ENCODE results near the gene ASB6.
"Not testable (repeated sequence)": the region's sequence is repeated elsewhere in the genome, so short reads cannot be mapped to it uniquely, and the experiment has no call there.

The ASB6 gene

DNA sequence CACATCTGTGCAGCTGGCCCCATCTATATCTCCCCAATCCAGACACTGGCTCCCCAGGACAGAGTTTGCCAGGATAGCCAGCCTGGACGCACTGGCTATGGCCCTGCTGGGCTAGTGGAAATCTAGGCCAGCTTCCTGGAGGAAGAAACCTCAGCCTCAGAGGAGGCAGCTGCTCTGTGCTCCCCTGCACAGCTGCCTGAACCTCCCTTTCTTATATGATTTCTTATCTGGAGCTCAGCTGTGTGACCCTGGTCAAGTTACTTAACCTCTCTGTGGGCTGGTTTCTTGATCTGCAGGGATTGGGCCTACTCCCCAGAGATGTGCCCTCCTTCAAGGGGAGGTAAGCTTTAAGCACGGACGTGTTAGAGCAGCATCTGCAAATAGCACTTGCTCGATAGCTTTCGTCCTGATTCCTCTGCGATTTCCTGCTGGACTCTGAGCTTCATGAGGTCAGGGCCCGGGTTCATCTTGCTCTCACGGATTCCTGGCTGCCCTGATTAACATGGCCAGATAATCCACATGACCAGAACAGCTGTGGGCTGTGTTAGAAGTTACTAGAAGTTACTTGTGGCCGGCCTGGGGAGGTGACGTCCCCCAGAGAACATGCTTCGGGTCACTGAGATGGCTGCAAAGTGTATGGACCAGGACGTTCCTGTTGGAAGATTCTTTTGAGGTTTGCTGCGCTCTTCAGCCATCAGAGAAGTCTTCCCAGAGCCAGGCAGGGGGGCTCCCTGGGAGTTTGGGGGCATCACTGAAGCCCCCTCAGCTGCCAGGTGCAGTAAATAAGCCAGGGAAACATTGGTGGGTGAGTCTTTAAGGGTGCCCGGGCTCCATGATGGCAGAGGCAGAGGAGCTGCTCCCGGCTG lies 35.6 kb downstream of the ASB6 start:
- no peak for DNase-seq (ENCODE audit: low spot score)

DNA sequence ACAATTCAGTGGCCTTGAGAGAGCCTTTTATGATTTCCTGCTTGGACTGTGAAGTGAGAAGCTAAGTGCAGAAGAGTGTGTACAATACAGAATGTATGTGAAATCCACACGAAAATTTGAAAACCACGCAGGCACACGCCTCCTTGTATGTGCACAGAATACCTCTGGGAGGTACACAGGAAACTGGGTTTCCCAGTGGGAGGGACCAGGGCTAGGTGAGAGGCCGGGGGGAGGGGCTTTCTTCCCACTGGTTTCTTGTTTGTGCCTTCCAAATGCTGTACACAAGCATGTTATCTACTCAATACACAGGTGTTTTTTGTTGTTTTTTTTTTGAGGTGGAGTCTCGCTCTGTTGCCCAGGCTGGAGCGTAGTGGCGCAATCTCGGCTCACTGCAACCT lies 37.2 kb downstream of the ASB6 start:
- DNase-seq (ENCODE audit: low spot score) = no peak

DNA sequence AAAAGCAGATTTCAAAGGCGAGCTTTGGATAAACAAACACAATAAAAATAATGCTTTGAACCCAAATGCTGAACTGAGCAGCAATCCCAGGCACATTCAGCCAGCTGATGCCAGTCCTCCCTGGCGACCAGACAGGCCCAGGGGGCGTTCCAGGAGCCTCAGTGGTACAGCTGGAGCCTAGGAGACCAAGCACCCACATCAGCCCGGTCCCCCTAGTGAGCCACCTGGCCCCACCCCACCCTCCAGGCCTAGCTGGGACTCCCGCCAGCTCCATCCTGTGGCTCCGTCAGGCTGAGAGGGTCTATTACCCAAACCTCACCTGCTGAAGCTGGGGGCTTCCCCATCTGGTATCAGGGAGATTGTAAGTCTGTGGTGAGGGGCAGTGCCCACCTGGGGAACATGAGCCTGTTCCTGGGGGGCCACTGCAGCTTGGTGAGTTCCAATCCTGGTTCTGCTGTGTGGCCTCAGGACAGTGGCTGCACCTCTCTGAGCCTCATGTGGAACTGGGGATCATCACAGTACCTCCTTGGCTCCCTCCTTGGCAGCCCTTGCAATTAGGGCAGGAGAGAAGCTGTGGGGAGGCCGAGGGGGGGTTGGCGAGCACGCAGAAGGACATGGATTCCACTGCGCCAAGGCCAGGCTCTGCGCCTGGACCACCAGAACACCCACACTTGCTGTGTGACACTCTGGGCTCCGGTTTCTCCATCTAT lies 37.7 kb downstream of the ASB6 start:
- DNase-seq (ENCODE audit: low spot score) = no peak

DNA sequence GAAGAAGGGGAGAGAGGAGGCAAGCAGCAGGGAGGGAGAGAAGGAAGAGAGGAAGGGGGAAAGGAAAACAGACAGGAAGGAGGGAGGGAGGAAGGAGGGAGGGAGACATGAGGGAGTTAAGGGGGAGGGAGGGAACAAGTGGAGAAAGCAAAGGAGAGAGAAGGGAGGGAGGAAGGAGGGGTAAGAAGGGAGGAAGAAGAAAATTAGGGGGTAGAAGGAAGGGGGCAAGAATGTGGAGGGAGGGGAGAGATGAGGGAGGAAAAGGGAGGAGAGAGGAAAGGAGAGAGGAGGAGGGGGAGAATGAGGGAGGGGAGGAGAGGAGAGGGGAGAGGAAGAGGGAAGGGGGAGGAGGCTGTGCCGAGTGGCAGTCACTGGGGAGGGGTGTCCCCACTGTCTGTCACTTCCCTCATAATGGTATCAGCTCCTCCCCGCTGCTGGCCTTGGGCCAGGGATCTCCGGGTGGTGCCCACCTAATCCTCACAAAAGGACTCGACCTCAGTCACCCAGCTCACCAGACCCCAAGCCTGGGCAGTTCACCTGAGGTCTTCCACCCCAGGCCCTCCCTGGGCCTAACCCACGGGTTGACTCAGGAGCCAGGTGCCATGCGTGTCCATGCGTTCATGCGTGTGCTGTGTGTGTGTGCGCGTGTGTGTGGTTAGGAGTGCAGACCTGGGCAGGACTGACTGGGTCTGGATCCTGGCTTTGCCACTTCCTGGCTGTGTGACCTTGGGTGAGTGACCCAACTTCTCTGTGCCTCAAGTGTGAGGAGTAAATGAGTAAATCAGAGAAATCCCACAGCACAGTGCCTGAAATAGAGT lies 39.1 kb downstream of the ASB6 start:
- no peak for DNase-seq (ENCODE audit: low spot score)

DNA sequence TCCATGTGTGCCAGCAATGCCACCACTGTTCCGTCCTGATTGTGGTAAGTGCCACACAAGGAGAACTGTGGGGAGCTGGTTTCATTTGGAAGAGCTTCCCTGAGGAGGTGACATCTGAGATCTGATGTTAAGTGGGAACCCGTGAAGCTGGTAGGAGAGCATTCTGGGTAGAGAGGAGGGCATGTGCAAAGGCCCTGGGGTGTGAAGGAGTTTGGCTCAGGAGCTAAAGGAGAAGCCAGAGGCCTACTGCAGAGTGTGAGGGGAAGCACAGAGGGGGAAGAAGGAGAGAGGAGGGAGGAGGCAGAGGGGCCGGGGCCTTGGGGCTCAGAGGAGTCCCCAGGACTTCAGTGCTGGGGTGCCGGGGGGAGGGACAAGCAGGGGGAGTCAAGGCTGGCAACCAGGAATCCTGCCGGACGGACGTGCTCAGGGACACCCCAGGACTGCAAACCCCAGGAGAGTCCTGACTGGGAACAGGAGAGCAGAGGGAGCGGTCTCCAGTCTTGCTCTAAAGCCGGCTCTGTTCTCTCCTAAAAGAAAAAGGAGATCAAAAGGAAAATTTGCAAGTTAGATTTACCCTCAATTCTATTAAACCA lies 40.8 kb downstream of the ASB6 start:
- DNase-seq (ENCODE audit: low spot score) = no peak

DNA sequence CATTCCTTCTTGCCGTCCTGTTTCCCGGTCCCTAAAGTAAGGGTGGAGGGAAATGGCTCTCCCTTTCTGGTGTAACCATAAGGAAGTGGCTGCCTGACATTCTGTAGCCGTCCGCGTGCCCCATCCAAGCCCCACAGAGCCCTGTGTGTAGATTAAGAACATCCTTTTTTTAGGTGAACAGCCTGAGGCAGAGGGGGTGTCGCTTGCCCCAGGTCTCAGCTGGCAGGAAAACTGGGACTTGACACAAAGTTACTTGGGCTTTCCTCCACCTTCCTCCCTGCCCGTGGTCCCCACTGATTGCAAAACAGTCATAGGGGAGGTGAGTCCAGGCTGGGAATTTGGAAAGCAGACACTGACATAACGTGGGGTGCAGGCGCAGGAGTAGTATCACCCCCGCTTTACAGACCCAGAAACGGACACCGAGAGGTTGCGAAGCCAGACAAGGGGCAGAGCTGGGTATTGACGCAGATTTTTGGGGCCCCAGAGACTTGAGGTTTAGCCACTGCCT lies 43.8 kb downstream of the ASB6 start:
- DNase-seq (ENCODE audit: low spot score) = no peak

DNA sequence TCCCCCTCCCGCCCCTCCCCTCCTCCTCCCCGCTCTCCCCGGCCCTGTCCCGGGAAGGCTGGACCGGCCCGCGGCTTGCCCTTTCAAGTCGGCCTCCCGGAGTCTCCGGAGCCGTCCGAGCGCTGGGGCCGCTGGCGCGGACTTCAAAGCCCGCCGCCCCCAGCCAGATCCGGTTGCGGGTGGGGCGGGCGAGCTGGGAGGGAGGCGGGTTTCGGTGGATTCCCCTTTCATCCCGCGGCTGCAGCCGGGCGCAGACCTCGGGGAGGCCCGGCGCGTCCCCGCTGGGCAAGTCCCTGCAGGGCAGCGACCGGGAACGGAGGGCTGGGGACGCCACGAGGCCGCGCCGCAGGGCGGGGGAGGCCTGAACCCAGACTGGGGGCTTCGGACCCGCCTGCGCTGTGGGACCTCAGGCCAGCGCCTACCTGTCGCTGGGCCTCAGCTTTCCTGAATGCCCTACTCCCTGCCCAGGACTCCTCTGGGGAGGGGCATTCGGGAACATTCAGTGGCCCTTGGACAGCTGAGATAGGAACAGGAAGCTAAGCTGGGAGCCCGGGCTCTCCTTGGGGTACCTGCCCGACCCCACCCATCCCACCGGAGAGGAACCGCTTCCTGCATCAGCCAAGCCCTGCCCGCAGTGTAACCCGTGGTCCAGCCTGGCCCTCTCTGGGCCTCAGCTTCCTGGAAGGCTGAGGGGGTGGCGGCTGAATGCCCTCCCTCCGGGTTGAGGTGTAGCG lies 44.4 kb downstream of the ASB6 start:
- DNase-seq (ENCODE audit: low spot score) = no peak

DNA sequence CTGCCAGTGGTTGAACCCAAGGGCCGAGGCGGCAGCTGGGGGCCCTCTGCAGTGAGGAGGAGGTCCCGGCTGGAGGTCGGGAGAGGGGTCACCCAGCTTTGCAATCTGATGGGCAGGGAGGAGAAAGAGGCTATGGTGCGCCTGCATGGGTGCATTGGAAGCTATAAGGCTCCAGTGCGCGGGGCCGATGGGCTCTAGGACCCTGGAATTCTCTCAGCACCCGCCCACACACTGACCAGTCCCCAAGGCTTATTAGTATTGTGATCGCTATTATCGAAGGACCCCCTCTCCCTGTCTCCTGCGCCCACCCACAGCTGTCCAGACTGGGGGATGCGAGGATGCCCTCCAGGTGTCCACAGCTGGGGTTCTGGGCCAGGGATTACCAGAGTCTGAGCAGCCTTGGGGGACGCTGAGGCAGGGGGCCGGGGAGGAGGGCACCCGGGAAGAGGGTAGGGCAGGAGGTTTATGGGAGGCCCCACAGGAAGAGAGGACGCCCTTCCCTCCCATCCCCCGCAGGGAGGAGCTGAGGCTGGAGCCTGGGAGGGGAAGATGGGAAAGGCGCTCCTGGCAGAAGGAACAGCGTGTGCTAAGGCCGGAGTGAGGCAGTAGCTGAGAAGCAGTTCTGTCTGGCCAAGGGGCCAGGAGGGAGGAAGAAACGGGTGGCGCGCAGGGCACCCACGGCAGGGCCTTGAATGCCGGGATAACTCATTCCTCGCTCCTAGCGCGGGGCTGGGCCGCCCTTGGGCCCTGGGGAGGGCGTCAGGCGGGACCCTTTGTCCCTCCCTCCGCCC lies 45.2 kb downstream of the ASB6 start:
- no peak for DNase-seq (ENCODE audit: low spot score)

DNA sequence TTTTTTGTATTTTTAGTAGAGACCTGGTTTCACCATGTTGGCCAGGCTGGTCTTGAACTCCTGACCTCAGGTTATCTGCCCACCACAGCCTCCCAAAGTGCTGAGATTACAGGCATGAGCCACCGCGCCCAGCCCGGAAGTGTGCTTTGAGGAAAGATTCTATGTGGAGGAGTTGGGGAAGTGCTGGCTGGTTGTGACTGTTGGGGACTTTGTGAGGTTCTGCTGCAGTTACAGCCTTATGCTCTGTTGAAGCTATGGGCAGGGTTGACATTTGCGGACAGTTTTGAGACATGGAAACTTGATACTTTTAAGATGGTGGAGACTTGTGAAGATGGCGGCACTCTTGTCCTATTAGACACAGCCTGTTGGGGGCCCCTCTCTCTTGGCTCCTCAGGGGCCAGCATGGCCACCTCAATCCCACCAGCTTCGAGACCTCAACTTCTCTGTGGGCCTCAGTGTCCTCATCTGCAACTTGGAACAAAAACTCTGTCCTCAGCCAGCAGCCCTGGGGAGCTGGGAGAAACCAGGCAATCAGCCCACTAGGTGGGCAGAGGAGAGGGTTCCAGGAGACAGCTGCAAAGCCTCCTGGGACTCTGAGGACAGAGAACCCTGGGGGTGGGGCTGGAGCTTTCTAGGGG lies 45.9 kb downstream of the ASB6 start:
- no peak for DNase-seq (ENCODE audit: low spot score)

DNA sequence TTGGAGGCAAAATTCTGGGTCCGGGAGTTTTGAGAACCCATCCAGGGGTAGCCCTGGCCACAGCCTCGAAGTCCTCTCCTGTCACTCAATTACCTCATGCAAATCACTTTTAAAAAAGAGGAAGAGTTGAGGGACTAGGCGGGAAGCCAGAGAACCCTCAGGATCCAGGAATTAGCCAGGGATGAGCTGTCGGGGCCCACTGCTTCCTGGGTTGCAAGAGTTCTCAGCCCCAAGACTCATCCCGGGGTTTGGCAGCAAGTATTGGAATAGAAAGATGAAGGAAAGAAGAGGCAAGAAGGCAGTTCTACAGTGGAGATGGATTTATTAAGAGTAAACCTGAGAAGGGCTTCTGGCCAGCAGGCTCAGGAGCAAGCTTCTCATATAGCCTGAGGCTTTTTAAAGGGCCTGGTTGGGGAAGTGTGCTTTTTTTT lies 46.6 kb downstream of the ASB6 start:
- DNase-seq (ENCODE audit: low spot score) = no peak

DNA sequence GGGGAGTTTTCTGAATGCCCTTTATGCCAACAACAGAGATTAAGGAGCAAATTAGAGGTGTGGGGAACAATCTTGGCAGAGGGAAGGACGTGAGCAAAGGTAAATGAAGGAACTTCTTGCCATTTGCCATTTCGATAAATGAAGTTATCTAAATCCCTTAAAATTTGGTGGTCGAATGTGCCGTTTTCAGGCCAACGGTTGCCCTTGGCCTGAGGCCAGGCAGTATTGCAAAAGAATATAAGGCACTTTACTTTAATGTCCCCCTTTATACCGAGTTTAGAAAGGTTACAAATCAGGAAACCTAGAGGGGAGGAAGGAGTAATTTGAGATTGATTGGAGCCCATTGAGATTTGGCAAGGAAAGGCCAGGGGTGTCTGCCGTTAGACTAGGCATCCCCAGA lies 47.3 kb downstream of the ASB6 start:
- no peak for DNase-seq (ENCODE audit: low spot score)

DNA sequence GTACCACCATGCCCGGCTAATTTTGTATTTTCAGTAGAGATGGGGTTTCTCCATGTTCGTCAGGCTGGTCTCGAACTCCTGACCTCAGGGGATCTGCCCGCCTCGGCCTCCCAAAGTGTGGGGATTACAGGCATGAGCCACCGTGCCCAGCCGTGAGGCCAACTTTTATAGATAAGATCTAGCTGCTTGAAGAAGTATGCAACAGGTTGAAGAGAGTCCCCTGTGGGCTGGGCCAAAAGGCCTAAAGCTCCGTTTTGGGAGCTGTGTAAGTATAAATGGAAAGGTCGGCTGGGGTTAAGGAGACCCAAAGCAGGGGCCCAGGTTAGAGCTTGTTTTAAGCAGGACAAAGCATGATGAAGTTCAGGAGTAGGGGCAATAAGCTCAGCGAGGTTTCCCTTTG lies 49.2 kb downstream of the ASB6 start:
- not testable (repeated sequence) for DNase-seq (ENCODE audit: low spot score)

DNA sequence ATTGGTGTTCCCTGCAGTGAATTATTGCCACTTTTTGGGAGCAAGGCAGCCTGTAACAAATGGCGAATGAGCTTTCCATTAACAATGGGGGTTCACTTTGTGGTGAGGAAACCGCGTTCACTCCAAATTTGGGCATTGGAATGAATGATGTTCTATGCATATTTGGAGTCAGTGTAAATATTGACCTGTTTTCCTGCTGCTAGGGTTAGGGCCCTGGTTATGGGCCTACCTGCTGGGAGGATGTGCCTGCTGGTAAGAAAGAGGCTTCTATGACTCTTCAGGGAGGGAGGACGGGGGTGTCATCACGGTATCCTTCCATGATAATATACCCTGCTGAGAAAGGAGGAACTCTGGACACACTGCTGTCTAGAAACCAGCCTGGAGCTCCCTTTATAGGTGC lies 50.0 kb downstream of the ASB6 start:
- DNase-seq (ENCODE audit: low spot score) = no peak

DNA sequence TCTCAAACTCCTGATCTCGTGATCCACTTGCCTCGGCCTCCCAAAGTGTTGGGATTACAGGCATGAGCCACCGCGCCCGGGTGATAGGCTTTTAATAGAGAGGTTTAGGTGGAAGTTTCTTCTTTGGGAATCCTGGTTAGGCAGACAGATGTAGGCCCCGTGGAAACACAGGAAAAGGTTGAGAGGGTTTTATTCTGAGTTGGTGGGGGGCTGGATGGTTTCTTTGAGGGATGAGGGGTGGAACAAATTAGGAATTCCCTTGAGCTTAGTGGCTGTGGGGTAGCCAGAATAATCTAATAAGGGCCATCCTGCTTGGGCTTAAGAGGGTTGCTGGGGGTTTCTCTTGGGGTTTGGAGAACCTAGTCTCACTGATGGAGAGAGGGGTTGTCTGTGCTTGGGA lies 51.5 kb downstream of the ASB6 start:
- DNase-seq (ENCODE audit: low spot score) = no peak

DNA sequence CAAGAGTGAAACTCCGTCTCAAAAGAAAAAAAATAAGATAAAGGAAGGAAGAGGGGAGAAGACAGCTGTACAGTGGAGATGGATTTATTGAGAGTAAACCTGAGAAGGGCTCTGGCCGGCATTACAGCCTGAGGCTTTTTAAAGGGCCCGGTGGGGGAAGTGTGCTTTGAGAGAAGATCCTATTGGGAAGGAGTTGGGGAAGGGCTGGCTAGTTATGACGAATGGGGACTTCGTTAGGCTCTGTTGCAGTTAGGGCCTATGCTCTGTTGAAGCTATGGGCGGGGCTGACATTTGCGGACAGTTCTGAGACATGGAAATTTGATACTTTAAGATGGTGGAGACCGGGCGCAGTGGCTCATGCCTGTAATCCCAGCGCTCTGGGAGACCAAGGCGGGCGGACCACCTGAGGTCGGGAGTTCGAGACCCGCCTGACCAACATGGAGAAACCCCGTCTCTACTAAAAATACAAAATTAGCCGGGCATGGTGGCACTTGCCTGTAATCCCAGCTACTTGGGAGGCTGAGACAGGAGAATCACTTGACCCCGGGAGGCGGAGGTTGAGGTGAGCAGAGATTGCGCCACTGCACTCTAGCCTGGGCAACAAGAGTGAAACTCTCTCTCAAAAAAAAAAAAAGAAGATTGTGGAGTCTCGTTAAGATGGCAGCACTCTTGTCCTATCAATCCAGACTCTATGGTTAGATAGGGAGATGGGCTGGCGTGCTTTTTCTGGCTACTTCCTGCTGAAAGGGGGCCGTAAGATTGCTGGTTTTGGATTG lies 54.3 kb downstream of the ASB6 start:
- DNase-seq (ENCODE audit: low spot score) = no peak

DNA sequence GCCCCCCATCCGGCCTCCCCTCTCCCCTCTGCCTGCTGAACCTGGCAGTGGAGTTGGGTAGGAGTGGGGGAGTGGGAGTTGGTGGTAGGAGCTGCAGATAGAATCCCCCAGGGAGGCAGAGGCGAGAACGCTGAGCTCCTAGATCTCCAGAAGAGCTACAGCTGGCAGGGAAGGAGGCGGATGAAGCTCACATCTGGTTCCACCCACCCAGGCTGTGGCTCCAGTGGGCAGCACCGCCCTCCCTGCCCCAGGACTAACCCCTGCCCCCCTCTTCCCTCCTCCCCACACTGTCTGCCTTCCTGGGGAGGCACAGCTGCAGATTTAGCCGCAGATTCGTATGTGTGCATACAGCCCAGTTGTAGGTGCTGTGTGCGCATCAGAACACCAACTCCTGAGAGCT lies 55.3 kb downstream of the ASB6 start:
- no peak for DNase-seq (ENCODE audit: low spot score)

DNA sequence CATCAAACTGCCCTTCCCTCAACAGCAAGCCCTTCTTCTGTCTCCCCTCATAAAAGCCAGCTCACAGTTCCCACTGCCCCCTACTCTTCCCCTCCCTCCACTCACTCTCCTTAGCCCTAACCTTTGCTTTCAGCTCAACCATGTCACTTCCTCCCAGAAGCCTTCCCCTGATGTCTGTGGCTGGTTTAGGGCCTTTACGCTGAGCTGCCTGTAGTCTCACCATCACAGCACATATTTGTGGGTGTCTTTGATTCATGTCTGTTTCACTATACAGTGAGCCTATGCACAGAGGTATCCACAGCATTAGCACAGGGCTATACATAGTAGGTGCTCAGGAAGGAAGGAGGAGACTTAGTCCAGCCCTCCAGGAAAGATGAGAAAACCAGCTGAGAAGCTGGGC lies 55.7 kb downstream of the ASB6 start:
- no peak for DNase-seq (ENCODE audit: low spot score)

DNA sequence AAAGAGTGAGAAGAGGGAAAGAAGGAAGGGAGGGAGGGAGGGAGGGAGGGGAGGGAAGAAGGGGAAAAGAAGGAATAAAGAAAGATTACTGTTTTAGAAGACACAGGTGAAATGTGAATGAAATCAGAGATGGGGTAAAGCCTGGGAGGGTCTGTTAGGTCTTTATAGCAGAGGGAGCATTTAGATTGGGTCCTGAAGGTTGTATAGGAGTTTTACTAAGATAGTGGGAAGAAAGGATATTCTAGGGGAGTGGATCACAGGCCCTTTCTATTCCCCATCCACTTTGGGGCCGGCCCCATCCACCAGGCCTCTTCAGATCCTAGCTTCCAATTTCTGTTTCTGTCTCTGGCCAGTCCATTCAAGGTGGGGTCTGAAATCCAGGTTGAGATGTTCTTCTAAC lies 56.6 kb downstream of the ASB6 start:
- DNase-seq (ENCODE audit: low spot score) = no peak

Data from CD4-positive, alpha-beta T cell treated with Interleukin-2 at 100 ng/mL for 4 hours (primary cell).